HG03575 (cell line): Measurements from ENCODE around the gene SCUBE1.

Experiments used
- ATAC-seq: cut with Tn5 transposase; IDR thresholded peaks from one replicate; pipeline ENCODE4 v1.9.1; 2021; ENCODE audit not compliant: unreplicated experiment, insufficient number of reproducible peaks, low FRiP score; ENCODE audit errors: extremely low read depth

The SCUBE1 gene

GRCh38 chr22:43331698-43332097, 11.5 kb downstream of the SCUBE1 start:
- ATAC-seq, result no peak

GRCh38 chr22:43331069-43331451, 12.1 kb downstream of the SCUBE1 start:
- no peak for ATAC-seq

GRCh38 chr22:43330178-43331068, 12.7 kb downstream of the SCUBE1 start:
- no peak for ATAC-seq

- no peak for ATAC-seq
Observed at GRCh38 chr22:43329061-43329460, 14.1 kb downstream of the SCUBE1 start.

GRCh38 chr22:43327157-43327438, 16.1 kb downstream of the SCUBE1 start:
- no peak for ATAC-seq

GRCh38 chr22:43326331-43327156, 16.6 kb downstream of the SCUBE1 start:
- ATAC-seq, result no peak

- no peak for ATAC-seq
Observed at GRCh38 chr22:43325176-43325575, 18.0 kb downstream of the SCUBE1 start.

- no peak for ATAC-seq
Observed at GRCh38 chr22:43320943-43321900, 21.9 kb downstream of the SCUBE1 start.

GRCh38 chr22:43319661-43320486, 23.3 kb downstream of the SCUBE1 start:
- ATAC-seq, result no peak

GRCh38 chr22:43317239-43317638, 25.9 kb downstream of the SCUBE1 start:
- ATAC-seq, result no peak

- ATAC-seq, result no peak
Observed at GRCh38 chr22:43315687-43316217, 27.4 kb downstream of the SCUBE1 start.

GRCh38 chr22:43314611-43315010, 28.6 kb downstream of the SCUBE1 start:
- no peak for ATAC-seq

GRCh38 chr22:43313890-43314474, 29.2 kb downstream of the SCUBE1 start:
- ATAC-seq, result no peak

GRCh38 chr22:43313244-43313889, 29.8 kb downstream of the SCUBE1 start:
- no peak for ATAC-seq

GRCh38 chr22:43312608-43313007, 30.6 kb downstream of the SCUBE1 start:
- no peak for ATAC-seq

GRCh38 chr22:43310798-43311197, 32.4 kb downstream of the SCUBE1 start:
- no peak for ATAC-seq

- no peak for ATAC-seq
Observed at GRCh38 chr22:43310311-43310710, 32.9 kb downstream of the SCUBE1 start.
